ENCODE results near the gene CFAP69.
"Not testable (repeated sequence)": the region's sequence is repeated elsewhere in the genome, so short reads cannot be mapped to it uniquely, and the experiment has no call there.

The CFAP69 gene

GRCh38 chr7:90232430-90232829, 12.5 kb upstream of the CFAP69 start:
- no peak for DNase-seq

DNA sequence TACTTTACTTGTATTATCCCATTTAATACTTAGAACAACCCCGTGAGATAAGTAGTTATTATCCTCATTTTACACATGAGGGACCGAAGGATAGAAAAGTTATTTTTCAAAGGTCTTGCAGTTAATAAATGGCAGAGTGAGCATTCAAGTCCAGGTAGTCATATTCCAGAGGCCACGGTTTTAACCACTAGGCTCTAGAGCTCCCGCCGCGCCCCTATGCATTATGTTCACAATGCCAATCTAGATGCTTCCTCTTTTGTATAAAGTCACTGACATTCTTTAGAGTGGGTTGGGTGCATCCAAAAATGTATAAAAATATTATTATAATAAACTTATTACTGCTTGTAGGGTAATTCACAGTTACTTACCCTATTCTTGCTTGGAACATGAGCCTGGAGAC, 11.4 kb upstream of the CFAP69 start:
- DNase-seq, result no peak

DNA sequence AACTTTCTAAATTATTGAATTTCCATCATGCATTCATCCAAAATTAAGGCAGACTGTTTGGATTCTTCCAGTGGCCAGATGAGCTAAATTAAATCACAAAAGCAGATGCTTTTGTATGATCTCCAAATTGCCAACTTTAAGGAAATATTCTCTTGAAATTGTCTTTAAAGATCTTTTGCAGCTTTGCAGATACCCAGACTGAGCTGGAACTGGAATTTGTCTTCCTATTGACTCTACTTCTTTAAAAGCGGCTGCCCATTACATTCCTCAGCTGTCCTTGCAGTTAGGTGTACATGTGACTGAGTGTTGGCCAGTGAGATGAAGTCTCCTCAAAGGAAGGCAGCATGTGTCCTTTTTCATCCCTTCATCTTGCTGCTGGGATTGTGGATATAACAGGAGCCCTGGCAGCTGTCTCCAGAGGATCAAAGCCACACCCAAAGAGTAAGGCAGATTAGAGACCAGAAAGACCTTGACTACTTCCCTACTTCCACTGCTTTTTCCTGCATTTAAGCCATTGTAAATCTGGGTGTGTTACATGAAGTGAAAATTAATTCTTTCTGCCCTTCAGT, 8.2 kb upstream of the CFAP69 start:
- no peak for DNase-seq

DNA sequence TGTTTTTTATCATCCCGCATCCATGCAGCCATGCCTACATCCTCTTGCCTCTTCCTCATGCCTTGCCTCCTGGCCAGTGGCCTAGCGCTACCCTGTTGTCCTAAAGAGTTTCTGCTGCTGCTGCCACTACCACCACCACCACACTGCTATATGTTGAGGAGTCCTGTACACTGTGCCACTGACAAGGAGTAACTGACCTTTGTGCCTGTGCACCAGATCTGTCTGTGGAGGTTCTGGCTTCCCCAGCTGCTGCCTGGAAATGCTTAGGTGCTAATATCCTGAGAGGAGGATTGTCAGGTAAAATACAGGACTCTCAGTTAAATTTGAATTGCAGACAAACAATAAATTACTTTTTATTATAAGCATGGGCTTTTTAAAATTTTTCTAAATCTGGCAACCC, 7.0 kb upstream of the CFAP69 start:
- DNase-seq, result no peak

DNA sequence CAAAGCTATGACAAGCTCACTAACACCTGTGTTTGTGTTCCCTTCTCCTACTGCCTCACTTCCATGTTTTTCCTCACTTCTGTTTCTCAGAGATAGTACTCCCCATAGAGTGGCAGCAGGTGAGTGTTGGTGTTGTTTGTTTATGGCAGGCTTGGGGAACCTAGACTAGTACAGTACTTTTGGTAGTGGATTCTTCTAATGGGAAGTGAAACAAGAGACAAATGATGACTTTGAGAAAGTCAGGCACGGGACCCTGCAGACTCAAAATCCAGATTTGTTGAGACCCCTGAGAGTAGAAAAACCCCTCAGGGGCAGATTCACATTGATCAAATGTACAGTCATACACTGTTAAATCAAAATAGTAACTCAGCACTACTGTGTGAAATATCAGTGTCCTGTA, 6.4 kb upstream of the CFAP69 start:
- no peak for DNase-seq

GRCh38 chr7:90239050-90239449, 5.9 kb upstream of the CFAP69 start:
- DNase-seq, result no peak

GRCh38 chr7:90239625-90240228, 5.2 kb upstream of the CFAP69 start:
- no peak for DNase-seq

- DNase-seq, result no peak
These were observed 2.4 kb upstream of the CFAP69 start for GRCh38 chr7:90242369-90243168.

GRCh38 chr7:90243556-90243955, 1.4 kb upstream of the CFAP69 start:
- no peak for DNase-seq

DNA sequence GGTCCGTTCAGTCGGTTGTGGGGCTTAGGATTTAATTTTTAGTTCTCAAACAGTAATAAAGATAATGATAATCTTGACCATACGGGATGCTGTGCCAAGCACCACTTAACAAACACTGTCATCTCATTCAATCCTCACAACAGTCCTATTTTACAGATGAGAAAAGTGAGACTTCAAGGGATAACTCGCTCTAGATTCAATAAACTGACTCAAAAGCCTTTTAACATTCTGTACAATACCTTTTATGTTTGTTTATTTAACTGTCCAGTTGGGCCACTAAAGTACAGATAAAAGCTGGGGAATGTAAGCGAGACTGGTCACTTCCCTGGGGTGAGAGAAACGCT, 437 bp upstream of the CFAP69 start:
- no peak for DNase-seq

DNA sequence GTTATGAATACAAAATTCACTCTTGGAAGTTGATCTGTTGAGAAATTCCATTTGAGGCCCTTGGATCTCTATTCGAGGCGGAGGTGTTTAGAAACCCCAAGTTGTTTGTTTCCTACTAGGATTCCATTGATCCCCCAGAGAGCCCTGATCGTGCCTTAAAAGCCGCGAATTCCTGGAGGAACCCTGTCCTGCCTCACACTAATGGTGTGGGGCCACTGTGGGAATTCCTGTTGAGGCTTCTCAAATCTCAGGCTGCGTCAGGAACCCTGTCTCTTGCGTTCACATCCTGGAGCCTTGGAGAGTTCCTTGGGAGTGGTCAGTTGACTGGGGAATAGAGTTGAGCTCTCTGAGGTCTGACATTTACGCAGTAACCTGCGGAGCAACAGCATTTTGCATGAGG, 1.2 kb downstream of the CFAP69 start:
- DNase-seq, result no peak

DNA sequence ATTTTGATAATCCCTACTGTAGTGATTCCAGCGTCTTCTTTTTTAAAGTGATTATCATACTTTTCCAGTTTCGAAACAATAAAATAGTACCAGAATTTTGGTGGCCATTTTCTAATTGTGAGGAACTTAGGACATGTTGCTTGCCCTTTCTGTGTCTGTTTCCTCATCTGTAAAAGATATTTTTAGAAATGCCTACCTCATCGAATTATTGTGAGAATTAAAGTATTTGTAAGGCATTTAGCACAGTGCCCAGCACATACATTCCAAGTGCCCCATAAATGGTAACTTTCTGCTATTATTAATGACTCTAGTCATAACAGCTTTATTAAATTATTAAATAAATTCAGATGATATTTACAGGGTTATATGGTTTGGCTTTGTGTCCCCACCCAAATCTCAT, 3.7 kb downstream of the CFAP69 start:
- DNase-seq, result no peak

DNA sequence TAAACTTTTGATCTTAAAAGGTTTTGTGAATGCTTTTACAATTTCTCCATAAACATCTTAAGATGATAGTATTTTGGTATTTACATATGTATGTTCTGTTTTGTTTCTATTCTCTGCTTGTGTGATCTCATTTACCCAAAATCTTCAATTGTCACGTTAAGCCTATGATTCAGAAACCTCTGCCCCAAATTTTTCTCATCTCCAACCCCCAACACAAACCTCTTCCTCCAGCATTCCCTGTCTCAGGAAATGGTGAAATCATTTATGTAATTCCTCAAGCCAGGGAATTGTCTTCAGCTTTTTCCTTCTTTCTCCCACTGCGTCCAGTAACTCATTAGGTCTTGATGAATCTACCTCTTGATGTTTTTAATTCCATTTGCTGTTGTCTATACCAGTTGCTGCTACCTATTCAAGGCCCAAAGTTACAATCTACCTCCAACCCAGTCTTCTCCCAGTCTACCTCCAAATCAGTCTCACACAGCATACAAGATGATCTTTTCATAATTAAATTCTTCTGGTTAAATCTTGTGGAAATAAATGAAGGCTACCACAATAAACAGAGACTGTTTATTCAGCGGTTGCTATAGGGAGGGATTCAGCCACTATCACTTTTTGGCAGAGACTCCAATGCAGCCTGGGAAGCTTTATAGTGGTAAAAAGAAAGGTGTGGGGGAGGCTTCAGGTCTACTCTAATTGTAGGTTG, 5.8 kb downstream of the CFAP69 start:
- DNase-seq, result no peak

DNA sequence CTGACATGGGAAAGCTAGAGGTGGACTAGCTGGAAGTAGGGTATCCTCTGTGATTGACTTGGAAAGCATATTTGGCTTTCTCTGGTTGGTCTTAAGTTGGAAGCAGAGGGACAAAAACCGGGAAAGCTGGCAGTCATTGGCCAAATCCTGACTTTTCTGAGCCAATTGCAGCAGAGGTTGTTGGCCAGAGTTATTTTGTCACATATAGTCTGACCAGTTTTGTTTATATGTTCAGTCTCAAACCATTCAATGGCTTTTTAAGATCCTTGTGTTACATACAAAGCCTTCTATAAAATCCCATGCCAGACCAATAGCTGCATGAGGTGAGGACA, 6.3 kb downstream of the CFAP69 start:
- no peak for DNase-seq

DNA sequence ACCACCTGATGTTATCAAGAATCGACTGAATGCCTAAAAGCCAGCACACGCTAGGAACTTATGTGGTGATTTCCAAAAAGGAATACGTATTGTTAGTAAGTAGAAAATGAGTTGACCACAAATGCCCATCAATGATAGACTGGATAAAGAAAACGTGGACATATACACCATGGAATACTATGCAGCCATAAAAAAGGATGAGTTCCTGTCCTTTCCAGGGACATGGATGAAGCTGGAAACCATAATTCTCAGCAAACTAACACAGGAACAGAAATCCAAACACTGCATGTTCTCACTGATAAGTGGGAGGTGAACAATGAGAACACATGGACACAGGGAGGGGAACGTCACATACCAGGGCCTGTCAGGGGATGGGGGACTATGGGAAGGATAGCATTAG, 11.0 kb downstream of the CFAP69 start:
- DNase-seq, result not testable (repeated sequence)

GRCh38 chr7:90256778-90257177, 11.8 kb downstream of the CFAP69 start:
- no peak for DNase-seq

- DNase-seq, result no peak
These were observed 16.5 kb downstream of the CFAP69 start for GRCh38 chr7:90261441-90261840.

- no peak for DNase-seq
These were observed 17.5 kb downstream of the CFAP69 start for GRCh38 chr7:90262438-90262837.

- no peak for DNase-seq
These were observed 21.8 kb downstream of the CFAP69 start for GRCh38 chr7:90266808-90267207.

- DNase-seq, result no peak
These were observed 22.4 kb downstream of the CFAP69 start for GRCh38 chr7:90267263-90267858.

DNA sequence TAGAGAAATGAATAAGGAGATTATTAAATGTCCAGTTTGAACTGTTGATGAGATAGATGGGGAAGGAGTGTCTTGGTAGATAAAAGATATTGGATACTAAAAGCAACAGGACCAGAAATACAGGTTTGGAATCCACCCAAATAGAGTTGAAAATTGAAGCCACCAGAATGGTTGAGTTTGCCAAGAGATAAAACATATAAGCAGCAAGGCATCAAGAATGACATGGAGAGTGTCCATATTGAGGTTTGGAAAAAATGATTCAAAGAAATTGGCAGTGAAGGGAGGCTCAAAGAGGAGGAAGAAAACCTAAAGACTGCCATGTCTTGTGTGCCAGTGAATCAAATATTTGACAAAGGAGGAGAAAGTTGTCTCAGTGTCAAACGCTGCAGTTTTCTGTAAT, 24.2 kb downstream of the CFAP69 start:
- no peak for DNase-seq

GRCh38 chr7:90270431-90271178, 25.6 kb downstream of the CFAP69 start:
- no peak for DNase-seq

- DNase-seq, result no peak
These were observed 26.8 kb downstream of the CFAP69 start for GRCh38 chr7:90271753-90272152.
